T-helper 2 cell (primary cell): ENCODE data around the gene SIL1.
"Not testable (repeated sequence)": the region's sequence is repeated elsewhere in the genome, so short reads cannot be mapped to it uniquely, and the experiment has no call there.

Source experiments
- DNase-seq, 5 experiments: peaks; one replicate each; pipeline versions ENCODE4 v3.0.0 to v3.0.0-alpha.2; 2012 to 2022

SIL1 gene

GRCh38 chr5:139174382-139174781 lies 23.8 kb downstream of the SIL1 start:
- DNase-seq = not testable (repeated sequence)

- no peak for DNase-seq
Observed at GRCh38 chr5:139171779-139172404, 26.3 kb downstream of the SIL1 start.

GRCh38 chr5:139167952-139168720 lies 30.0 kb downstream of the SIL1 start:
- DNase-seq = no peak

- no peak for DNase-seq
Observed at GRCh38 chr5:139167533-139167932, 30.6 kb downstream of the SIL1 start.

GRCh38 chr5:139167063-139167462 lies 31.1 kb downstream of the SIL1 start:
- DNase-seq = no peak

- not testable (repeated sequence) for DNase-seq
Observed at GRCh38 chr5:139164897-139165296, 33.3 kb downstream of the SIL1 start.

GRCh38 chr5:139164020-139164419 lies 34.1 kb downstream of the SIL1 start:
- peak in 1 of 5 experiments; percentile 75 for DNase-seq

GRCh38 chr5:139162448-139162847 lies 35.7 kb downstream of the SIL1 start:
- DNase-seq = no peak

GRCh38 chr5:139158791-139159190 lies 39.4 kb downstream of the SIL1 start:
- no peak for DNase-seq

- no peak for DNase-seq
Observed at GRCh38 chr5:139157556-139157955, 40.6 kb downstream of the SIL1 start.

GRCh38 chr5:139156814-139157213 lies 41.4 kb downstream of the SIL1 start:
- no peak for DNase-seq

- DNase-seq = no peak
Observed at GRCh38 chr5:139155333-139155732, 42.8 kb downstream of the SIL1 start.

- DNase-seq = no peak
Observed at GRCh38 chr5:139151902-139152301, 46.3 kb downstream of the SIL1 start.

- no peak for DNase-seq
Observed at GRCh38 chr5:139150367-139150999, 47.7 kb downstream of the SIL1 start.

GRCh38 chr5:139149477-139150199 lies 48.5 kb downstream of the SIL1 start:
- peak in 1 of 5 experiments; percentile 16 for DNase-seq

- no peak for DNase-seq
Observed at GRCh38 chr5:139148986-139149385, 49.2 kb downstream of the SIL1 start.

- DNase-seq = no peak
Observed at GRCh38 chr5:139148306-139148705, 49.9 kb downstream of the SIL1 start.

GRCh38 chr5:139147483-139148087 lies 50.6 kb downstream of the SIL1 start:
- DNase-seq = no peak

- DNase-seq = peak in 1 of 5 experiments; percentile 52
Observed at GRCh38 chr5:139146809-139147482, 51.2 kb downstream of the SIL1 start.

- no peak for DNase-seq
Observed at GRCh38 chr5:139141446-139142204, 56.5 kb downstream of the SIL1 start.

- DNase-seq = no peak
Observed at GRCh38 chr5:139140591-139141071, 57.5 kb downstream of the SIL1 start.
